ENCODE measurements around the gene ATXN10. TPM values are rescaled to one million over a fixed set of nuclear protein-coding genes. Genes with fewer than 3 reads are reported as not detected.

The ATXN10 gene
- total and polyA plus RNA-seq, 10 of the 15 experiments (the other 5 are each of a cell fraction or from before 2014, with no cell fraction given) = 29.2 to 249 (median 146) TPM

DNA sequence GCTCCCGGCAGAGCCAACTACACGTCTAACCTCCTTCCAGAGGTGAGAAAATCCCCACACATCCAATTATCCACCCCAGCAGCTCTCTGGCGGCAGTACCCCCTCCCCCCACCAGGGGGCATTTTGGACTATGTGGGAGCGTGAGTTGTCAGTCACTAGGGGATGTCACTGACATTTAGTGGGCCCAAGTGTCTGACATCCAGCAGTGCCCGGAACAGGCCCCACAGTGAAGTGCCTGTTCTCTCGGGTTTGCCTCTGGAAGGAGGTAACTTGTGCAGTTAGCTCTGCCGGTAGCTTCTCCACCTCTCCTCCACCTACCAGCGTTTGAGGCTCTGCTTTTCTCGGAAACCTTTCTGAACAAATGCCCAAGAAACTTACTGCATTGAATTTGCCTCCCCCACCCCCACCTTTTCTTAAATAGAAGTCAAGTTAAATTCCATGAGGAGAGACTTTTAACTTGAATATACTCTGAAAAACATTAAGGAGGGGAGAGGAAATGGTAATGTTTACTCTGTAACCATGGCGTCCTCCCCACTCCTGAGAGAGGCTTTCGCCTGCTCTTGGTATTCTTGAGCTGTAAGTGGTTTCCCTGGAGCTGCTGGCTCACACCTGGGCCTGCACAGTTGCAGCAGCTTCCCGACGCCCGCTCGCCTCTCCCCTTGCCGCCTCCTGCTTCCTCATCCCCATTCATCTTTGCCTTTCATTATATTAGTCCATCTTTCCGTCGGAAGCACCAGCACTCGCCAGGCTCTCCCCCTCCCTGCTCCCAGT lies 192.5 kb downstream of the ATXN10 start (continued):
- TF ChIP-seq MTA3 (IDR thresholded peaks at IDR 0.05; ENCODE audit: borderline replicate concordance, low read length) (no peak), NFIC (IDR thresholded peaks at IDR 0.05; ENCODE audit: low read depth, low read length) (no peak)

DNA sequence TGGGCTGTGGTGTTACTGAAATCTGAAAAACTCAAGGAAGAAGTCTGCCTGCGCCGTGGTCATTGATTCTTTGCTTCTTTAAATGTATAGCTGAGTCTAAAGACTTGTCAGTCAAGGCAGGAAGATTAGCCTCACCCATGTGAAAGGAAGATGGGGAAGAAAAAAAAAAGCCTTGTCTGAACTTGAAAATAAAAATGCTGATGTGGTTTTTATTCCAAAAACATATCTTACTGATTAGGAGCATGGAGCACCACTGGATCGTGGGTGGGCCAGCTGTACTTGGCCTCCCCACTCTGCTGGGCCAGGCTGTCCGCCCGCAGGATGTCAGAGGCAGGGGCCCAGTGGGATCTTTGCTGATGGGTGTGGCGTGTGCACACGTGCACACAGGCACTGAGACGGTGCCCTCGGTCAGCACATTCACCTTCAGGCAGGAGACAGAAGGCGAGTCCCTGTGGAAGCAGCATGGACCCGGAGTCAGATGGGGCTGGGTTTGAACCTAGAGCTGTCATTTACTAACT lies 193.4 kb downstream of the ATXN10 start:
- SMC1A ChIA-PET (ENCODE audit: uncharacterized antibody, unreplicated experiment) = interaction anchor here (0.6 to 1.3 kb wide), 3 partner anchors 20 to 335 kb away, joined by 3 read pairs; no protein-coding TSS in a partner anchor

More for the DNA sequence above, 193.4 kb downstream of the ATXN10 start:
- Histone ChIP-seq H3K79me2 (ENCODE audit: control insufficient read depth, insufficient read depth, low read length) (no peaks in the 10 kb centered on the region), H3K27me3 (replicated peaks in 1 of 2; ENCODE audit: control insufficient read depth in 2 of 2, insufficient read depth in 2 of 2, low read length in 1 of 2) (peaks cover 3 to 4% of the 10 kb centered on the region in 2 experiments; a peak in 3 of 4 replicates), H2AFZ (ENCODE audit: control insufficient read depth, low read depth, low read length) (no peak overlapping the region), H3K4me2 (ENCODE audit: control insufficient read depth, insufficient read depth) (no peak overlapping the region), H3K4me3 (no peak overlapping the region), H4K20me1 (ENCODE audit: control insufficient read depth, insufficient read depth) (no peaks in the 10 kb centered on the region), H3K4me1 (ENCODE audit: control insufficient read depth, insufficient read depth, low read length) (no peaks in the 10 kb centered on the region), H3K27ac (ENCODE audit: control insufficient read depth, insufficient read depth) (no peak overlapping the region), H3K36me3 (ENCODE audit: control insufficient read depth in 2 of 2, insufficient read depth in 2 of 2, low read length in 1 of 2) (no peaks in the 10 kb centered on the region), H3K9me3 (replicated peaks; ENCODE audit: control insufficient read depth, insufficient read depth, low read length) (no peaks in the 10 kb centered on the region), H3K9ac (ENCODE audit: control insufficient read depth, insufficient read depth, low read length) (no peak overlapping the region)
- 65% methylated on average over 11 of the region's 11 CpGs for WGBS (ENCODE audit: insufficient coverage, insufficient replicate concordance, low lambda C conversion rate, missing lambda C conversion rate)
- TF ChIP-seq SMAD1 (IDR thresholded peaks at IDR 0.05; ENCODE audit: low read depth, partially characterized antibody) (no peak), POLR2A (IDR thresholded peaks at IDR 0.05; ENCODE audit: low read depth, low read length) (0 out of 2 replicates have a peak, but pooled peaks have one; percentile 12)
- ATAC-seq (no peak), FAIRE-seq (no peak), DNase-seq (ENCODE audit: low read depth, low spot score) (no peak)
- in situ Hi-C loops (cut with MboI) (no loop called here), intact Hi-C loops (cut with micrococcal nuclease; ENCODE audit: unreplicated experiment) (loop anchor here (10.0 kb wide), 1 partner anchor 220 kb away; no protein-coding TSS in a partner anchor)
- CTCF ChIA-PET = interaction anchor here (2.4 to 3.5 kb wide), 4 partner anchors 9 to 220 kb away, joined by 8 to 32 read pairs (median 15); no protein-coding TSS in a partner anchor
- RAD21 ChIA-PET (ENCODE audit: unreplicated experiment) = no interaction called here
- BruUV-seq (replicated peaks) = no TSS peak
- POLR2A ChIA-PET = interaction anchor here (0.7 kb wide), 1 partner anchor 158 kb away, joined by 3 read pairs; no protein-coding TSS in a partner anchor

Data from GM12878 (cell line).